Thoracic aorta (tissue), 2 donors: ENCODE data around the gene TMEM119. TPM values are rescaled to one million over a fixed set of nuclear protein-coding genes. Genes with fewer than 3 reads are reported as not detected.

Experiments used
- ATAC-seq: fragments of 150-250 bp; one replicate; pipeline ENCODE4 v1.8.0; 2017; ENCODE audit warnings: low read depth; ENCODE audit not compliant: insufficient number of reproducible peaks, low FRiP score
- DNase-seq: peaks from one replicate; pipeline ENCODE4 v3.0.0-alpha.2; 2020; ENCODE audit warnings: low spot score
- H3K27ac ChIP-seq, 2 donors: fragments of 200-600 bp; sonication (generic); 1 replicate in 1 of 2; 2 replicates in 1 of 2; pipeline ENCODE4 v1.5.1; 2016; ENCODE audit warnings: mild to moderate bottlenecking in 2 of 2, moderate library complexity in 2 of 2
- H3K27me3 ChIP-seq: fragments of 200-600 bp; sonication (generic); replicated peaks from 2 replicates; pipeline ENCODE4 v1.6.0; 2016; ENCODE audit warnings: mild to moderate bottlenecking; ENCODE audit not compliant: insufficient read depth
- H3K36me3 ChIP-seq: fragments of 200-600 bp; sonication (generic); one replicate; pipeline ENCODE4 v1.5.1; 2016
- H3K4me1 ChIP-seq, 2 donors: fragments of 200-600 bp; sonication (generic); 1 replicate in 1 of 2; 2 replicates in 1 of 2; pipeline versions ENCODE4 v1.5.1 to v1.6.0; 2016; ENCODE audit warnings: low read depth in 2 of 2, mild to moderate bottlenecking in 1 of 2; ENCODE audit not compliant: control insufficient read depth in 1 of 2
- H3K4me3 ChIP-seq: fragments of 200-600 bp; sonication (generic); 2 replicates; pipeline ENCODE4 v1.5.1; 2016; ENCODE audit warnings: mild to moderate bottlenecking
- H3K9me3 ChIP-seq: fragments of 200-600 bp; sonication (generic); 2 replicates; pipeline ENCODE4 v1.5.1; 2016
- total RNA-seq, 2 donors: library from RNA; depleted of rRNA; stranded (reverse); fragments of >200 nt; gene quantifications; one replicate each; pipeline versions ENCODE4 v1.1.0 to v1.2.3, GENCODE V29; 2016
- TF ChIP-seq, protein P1 (sequence below): fragments of 200-600 bp; sonication (generic); IDR thresholded peaks from one replicate; pipeline ENCODE4 v1.5.1; 2019; ENCODE audit warnings: antibody characterized with exemption

TMEM119 gene
- total RNA-seq, 2 donors from 2014 or later = 4.1 to 4.6 TPM

- no peak for ATAC-seq
- Histone ChIP-seq H3K27ac (no peak overlapping the region), H3K27me3 (no peaks in the 10 kb centered on the region), H3K36me3 (no peaks in the 10 kb centered on the region), H3K4me3 (no peak overlapping the region), H3K9me3 (no peaks in the 10 kb centered on the region), H3K4me1 (peaks cover 13 to 20% of the 10 kb centered on the region in 2 donors)
- TF ChIP-seq, protein P1, sequence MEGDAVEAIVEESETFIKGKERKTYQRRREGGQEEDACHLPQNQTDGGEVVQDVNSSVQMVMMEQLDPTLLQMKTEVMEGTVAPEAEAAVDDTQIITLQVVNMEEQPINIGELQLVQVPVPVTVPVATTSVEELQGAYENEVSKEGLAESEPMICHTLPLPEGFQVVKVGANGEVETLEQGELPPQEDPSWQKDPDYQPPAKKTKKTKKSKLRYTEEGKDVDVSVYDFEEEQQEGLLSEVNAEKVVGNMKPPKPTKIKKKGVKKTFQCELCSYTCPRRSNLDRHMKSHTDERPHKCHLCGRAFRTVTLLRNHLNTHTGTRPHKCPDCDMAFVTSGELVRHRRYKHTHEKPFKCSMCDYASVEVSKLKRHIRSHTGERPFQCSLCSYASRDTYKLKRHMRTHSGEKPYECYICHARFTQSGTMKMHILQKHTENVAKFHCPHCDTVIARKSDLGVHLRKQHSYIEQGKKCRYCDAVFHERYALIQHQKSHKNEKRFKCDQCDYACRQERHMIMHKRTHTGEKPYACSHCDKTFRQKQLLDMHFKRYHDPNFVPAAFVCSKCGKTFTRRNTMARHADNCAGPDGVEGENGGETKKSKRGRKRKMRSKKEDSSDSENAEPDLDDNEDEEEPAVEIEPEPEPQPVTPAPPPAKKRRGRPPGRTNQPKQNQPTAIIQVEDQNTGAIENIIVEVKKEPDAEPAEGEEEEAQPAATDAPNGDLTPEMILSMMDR = no peak
- DNase-seq = no peak
These were observed 38.3 kb upstream of the TMEM119 start for GRCh38 chr12:108635997-108636808.

DNA sequence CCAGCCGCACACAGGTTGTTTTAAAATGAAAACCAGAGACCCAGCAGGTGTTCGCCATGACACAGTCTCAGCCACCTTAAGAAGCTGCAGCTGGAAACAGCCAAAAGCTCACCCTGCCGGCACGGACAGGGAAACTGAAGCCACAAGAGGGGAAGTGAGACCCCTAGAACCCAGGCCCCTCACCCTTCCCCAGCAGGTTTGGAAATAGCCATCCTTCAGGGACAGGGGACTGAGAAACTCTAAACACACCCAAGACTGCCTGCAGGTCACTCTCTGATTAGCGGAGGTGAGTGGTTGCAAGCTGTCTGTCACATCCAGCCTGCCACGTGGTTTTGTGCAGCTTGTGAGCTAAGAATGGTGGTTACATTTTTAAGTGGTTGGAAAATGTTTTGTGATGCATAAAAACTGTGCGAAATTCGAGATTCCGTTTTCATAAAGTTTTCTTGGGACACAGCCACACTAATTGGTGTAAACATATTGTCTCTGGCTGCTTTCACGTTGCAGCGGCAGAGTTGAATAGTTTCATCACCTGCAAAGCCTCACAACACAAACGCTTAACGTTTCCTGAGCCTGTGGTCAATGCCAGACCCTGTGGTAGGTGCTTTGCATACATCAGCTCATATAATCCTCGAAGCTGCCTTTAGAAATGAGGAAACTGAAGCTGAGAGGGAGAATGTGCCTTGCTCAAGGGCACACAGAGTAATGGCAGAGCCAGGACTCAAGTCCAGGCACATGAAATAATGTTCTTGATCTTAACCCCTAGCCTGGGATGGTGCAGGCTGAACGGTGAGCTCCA lies 37.5 kb upstream of the TMEM119 start:
- Histone ChIP-seq H3K9me3 (no peaks in the 10 kb centered on the region), H3K27ac (no peak overlapping the region), H3K27me3 (no peaks in the 10 kb centered on the region), H3K4me3 (no peak overlapping the region), H3K4me1 (peaks cover 13 to 20% of the 10 kb centered on the region in 2 donors), H3K36me3 (no peaks in the 10 kb centered on the region)
- DNase-seq (no peak), ATAC-seq (no peak)
- TF ChIP-seq, protein P1 = no peak

DNA sequence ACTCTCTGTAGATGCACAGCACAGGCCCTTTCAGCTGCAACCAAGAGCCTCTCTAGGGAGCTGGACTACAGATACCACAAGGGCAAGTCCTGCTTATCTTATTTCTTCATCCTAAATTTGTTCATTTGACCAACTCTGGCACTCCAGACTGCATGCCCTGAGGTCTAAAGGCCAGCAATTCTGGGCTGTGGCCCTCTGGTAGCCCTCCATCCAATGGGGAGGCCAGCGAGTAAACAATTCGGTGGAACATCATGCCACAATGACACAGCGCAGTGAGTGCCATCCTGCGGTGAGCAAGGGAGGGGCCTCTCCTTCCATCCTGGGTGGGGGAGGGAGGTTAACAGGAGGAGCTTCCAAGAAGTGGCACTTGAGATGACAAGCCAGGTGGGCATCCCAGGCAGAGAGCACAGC lies 36.5 kb upstream of the TMEM119 start:
- Histone ChIP-seq H3K27me3 (no peaks in the 10 kb centered on the region), H3K36me3 (no peaks in the 10 kb centered on the region), H3K9me3 (no peaks in the 10 kb centered on the region), H3K4me1 (peaks cover 19 to 21% of the 10 kb centered on the region in 2 donors), H3K4me3 (no peak overlapping the region), H3K27ac (no peak overlapping the region)
- no peak for DNase-seq
- no peak for ATAC-seq
- TF ChIP-seq, protein P1 = no peak

- Histone ChIP-seq H3K4me3 (peak within 1 kb of the TSS; percentile 59), H3K27ac (peak within 1 kb of the TSS in 1 of 2 donors; percentile 43), H3K4me1 (peaks cover 18 to 22% of the 10 kb centered on the region in 2 donors), H3K36me3 (no peaks in the 10 kb centered on the region), H3K9me3 (no peaks in the 10 kb centered on the region), H3K27me3 (no peaks in the 10 kb centered on the region)
- ATAC-seq = no peak
- DNase-seq = no peak
- TF ChIP-seq, protein P1 = no peak
These were observed 35.8 kb upstream of the TMEM119 start, which contains the start of gene SELPLG for GRCh38 chr12:108633534-108634248. Gene SELPLG, minus strand, starts transcription at chr12:108633894. Its CDS starts 9,587 bp downstream, at chr12:108624307.
